ENCODE measurements around the gene GALNTL6. TPM values are rescaled to one million over a fixed set of nuclear protein-coding genes. Genes with fewer than 3 reads are reported as not detected.
"Not testable (repeated sequence)": the region's sequence is repeated elsewhere in the genome, so short reads cannot be mapped to it uniquely, and the experiment has no call there.

GALNTL6 gene
- total RNA-seq, 1 donor from 2014 or later: 0.13 TPM

GRCh38 chr4:172897046-172897445, 1083.8 kb downstream of the GALNTL6 start:
- Histone ChIP-seq H3K4me3 (ENCODE audit: low read depth, low read length) (no peak overlapping the region), H3K36me3 (ENCODE audit: control insufficient read depth, insufficient read depth, low read length) (no peaks in the 10 kb centered on the region), H3K27me3 (ENCODE audit: control insufficient read depth, insufficient read depth, low read length) (no peaks in the 10 kb centered on the region)
- no peak for TF ChIP-seq CTCF (IDR thresholded peaks at IDR 0.05; ENCODE audit: insufficient read depth, low read length, poor library complexity, severe bottlenecking)
- DNase-seq (ENCODE audit: low read depth): no peak

GRCh38 chr4:172898715-172899114, 1085.5 kb downstream of the GALNTL6 start:
- Histone ChIP-seq H3K4me3 (ENCODE audit: low read depth, low read length) (no peak overlapping the region), H3K27me3 (ENCODE audit: control insufficient read depth, insufficient read depth, low read length) (no peaks in the 10 kb centered on the region), H3K36me3 (ENCODE audit: control insufficient read depth, insufficient read depth, low read length) (no peaks in the 10 kb centered on the region)
- no peak for TF ChIP-seq CTCF (IDR thresholded peaks at IDR 0.05; ENCODE audit: insufficient read depth, low read length, poor library complexity, severe bottlenecking)
- no peak for DNase-seq (ENCODE audit: low read depth)

- Histone ChIP-seq H3K4me3 (ENCODE audit: low read depth, low read length) (no peak overlapping the region), H3K27me3 (ENCODE audit: control insufficient read depth, insufficient read depth, low read length) (no peaks in the 10 kb centered on the region), H3K36me3 (ENCODE audit: control insufficient read depth, insufficient read depth, low read length) (no peaks in the 10 kb centered on the region)
- DNase-seq (ENCODE audit: low read depth): no peak
- no peak for TF ChIP-seq CTCF (IDR thresholded peaks at IDR 0.05; ENCODE audit: insufficient read depth, low read length, poor library complexity, severe bottlenecking)
Observed at GRCh38 chr4:172899861-172900260, 1086.7 kb downstream of the GALNTL6 start.

GRCh38 chr4:172900900-172901299, 1087.7 kb downstream of the GALNTL6 start:
- no peaks in the 10 kb centered on the region for H3K36me3 ChIP-seq (ENCODE audit: control insufficient read depth, insufficient read depth, low read length)
- no peaks in the 10 kb centered on the region for H3K27me3 ChIP-seq (ENCODE audit: control insufficient read depth, insufficient read depth, low read length)
- H3K4me3 ChIP-seq (ENCODE audit: low read depth, low read length): no peak overlapping the region
- no peak for DNase-seq (ENCODE audit: low read depth)
- TF ChIP-seq CTCF (IDR thresholded peaks at IDR 0.05; ENCODE audit: insufficient read depth, low read length, poor library complexity, severe bottlenecking): no peak

GRCh38 chr4:172912468-172912867, 1099.3 kb downstream of the GALNTL6 start:
- H3K36me3 ChIP-seq (ENCODE audit: control insufficient read depth, insufficient read depth, low read length); H3K27me3 ChIP-seq (ENCODE audit: control insufficient read depth, insufficient read depth, low read length); DNase-seq (ENCODE audit: low read depth); H3K4me3 ChIP-seq (ENCODE audit: low read depth, low read length): not testable (repeated sequence)

GRCh38 chr4:172917403-172917802, 1104.2 kb downstream of the GALNTL6 start:
- DNase-seq (ENCODE audit: low read depth): not testable (repeated sequence)

GRCh38 chr4:172919269-172919668, 1106.1 kb downstream of the GALNTL6 start:
- Histone ChIP-seq H3K27me3 (ENCODE audit: control insufficient read depth, insufficient read depth, low read length) (no peaks in the 10 kb centered on the region), H3K36me3 (ENCODE audit: control insufficient read depth, insufficient read depth, low read length) (no peaks in the 10 kb centered on the region), H3K4me3 (ENCODE audit: low read depth, low read length) (no peak overlapping the region)
- DNase-seq (ENCODE audit: low read depth): no peak
- no peak for TF ChIP-seq CTCF (IDR thresholded peaks at IDR 0.05; ENCODE audit: insufficient read depth, low read length, poor library complexity, severe bottlenecking)

More at GRCh38 chr4:172917403-172917802, 1104.2 kb downstream of the GALNTL6 start:
- not testable (repeated sequence) for H3K4me3 ChIP-seq (ENCODE audit: low read depth, low read length); H3K36me3 ChIP-seq (ENCODE audit: control insufficient read depth, insufficient read depth, low read length); H3K27me3 ChIP-seq (ENCODE audit: control insufficient read depth, insufficient read depth, low read length)

Measured in kidney epithelial cell (primary cell).